D721Med (cell line): ENCODE results near the gene PPA2.
A peak's percentile ranks its signal among the peaks of the same experiment; 100 is the strongest.
"Not testable (repeated sequence)": the region's sequence is repeated elsewhere in the genome, so short reads cannot be mapped to it uniquely, and the experiment has no call there.

Source experiments
- DNase-seq: peaks from one replicate; pipeline ENCODE4 v3.0.0; 2011; ENCODE audit warnings: low spot score; ENCODE audit not compliant: insufficient read length
- FAIRE-seq: peaks from 2 replicates; lab custom pipeline; 2011; peaks lifted over from hg19 to GRCh38; lab: Jason Lieb, UNC
- CTCF ChIP-seq: IDR thresholded peaks from 2 replicates; pipeline ENCODE4 v1.5.1; 2012; ENCODE audit warnings: mild to moderate bottlenecking, control low read depth; ENCODE audit not compliant: insufficient read depth; ENCODE audit errors: missing control alignments

PPA2 gene

GRCh38 chr4:105471566-105472176 lies 2.2 kb downstream of the PPA2 start:
- FAIRE-seq (peak; percentile 63), DNase-seq (no peak)
- TF ChIP-seq CTCF: peak; percentile 77

- TF ChIP-seq CTCF: no peak
- no peak for FAIRE-seq
- no peak for DNase-seq
Observed at GRCh38 chr4:105470766-105471165, 3.1 kb downstream of the PPA2 start.

- DNase-seq: no peak
- FAIRE-seq: no peak
- no peak for TF ChIP-seq CTCF
Observed at GRCh38 chr4:105469736-105470135, 4.1 kb downstream of the PPA2 start.

- TF ChIP-seq CTCF: no peak
- DNase-seq: no peak
- FAIRE-seq: no peak
Observed at GRCh38 chr4:105466580-105466979, 7.3 kb downstream of the PPA2 start.

DNA sequence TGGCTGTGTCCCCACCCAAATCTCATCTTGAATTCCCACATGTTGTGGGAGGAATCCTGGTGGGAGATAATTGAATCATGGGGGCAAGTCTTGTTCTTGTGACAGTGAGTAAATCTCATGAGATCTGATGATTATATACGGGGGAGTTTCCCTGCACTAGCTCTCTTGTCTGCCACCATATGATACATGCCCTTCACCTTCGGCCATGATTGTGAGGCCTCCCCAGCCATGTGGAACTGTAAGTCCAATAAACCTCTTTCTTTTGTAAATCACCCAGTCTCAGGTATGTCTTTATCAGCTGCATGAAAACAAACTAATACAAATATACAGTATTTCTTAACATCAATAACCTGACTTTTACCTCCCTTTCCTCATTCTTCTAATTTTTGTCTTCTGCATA lies 9.3 kb downstream of the PPA2 start:
- not testable (repeated sequence) for DNase-seq, FAIRE-seq

DNA sequence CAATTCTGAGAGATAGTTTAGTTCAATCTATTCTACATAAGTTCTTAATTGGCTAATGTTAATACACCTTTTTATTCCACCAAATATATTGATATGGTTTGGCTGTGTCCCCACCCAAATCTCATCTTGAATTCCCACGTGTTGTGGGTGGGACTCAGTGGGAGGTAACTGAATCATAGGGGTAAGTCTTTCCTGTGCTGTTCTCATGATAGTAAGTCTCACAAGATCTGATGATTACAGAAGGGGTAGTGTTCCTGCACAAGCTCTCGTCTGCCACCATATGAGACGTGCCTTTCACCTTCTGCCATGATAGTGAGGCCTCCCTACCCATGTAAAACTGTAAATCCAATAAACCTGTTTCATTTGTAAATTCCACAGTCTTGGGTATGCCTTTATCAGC lies 11.3 kb downstream of the PPA2 start:
- FAIRE-seq (no peak), DNase-seq (no peak)
- TF ChIP-seq CTCF: no peak

DNA sequence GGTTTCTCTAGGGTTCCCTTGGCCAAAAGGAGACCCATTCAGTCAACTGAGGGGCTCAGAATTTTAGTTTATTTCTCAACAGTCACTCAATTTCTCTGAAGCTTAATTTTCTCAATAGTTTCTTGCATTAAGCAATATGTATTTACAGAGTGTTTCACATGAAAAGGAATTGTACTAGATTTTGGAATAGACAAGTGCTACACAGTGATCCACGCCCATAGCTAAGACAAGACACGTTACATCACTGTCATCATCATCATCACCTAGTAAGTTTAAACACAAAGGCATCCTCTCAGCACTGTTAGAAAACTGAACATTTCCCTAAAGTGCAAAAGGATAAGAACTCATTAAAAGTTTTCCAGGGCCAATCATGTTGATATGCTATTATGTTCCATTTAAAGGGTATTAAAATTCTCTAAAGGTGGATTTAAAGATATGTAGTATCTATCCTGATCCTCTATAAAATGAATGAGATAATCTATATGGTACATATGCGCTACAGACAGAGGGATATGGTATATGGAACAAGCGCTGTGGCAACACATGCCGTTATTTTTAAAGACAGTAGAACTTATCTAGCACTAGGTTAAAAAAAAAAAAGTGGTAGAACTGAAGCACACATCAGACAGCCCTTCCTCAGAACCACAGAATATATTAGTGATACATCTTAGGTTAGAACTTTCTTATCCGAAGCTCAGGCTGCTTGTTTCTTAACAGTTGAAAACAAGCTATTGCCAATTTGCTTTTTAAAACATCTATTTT lies 12.1 kb downstream of the PPA2 start:
- FAIRE-seq (no peak), DNase-seq (no peak)
- no peak for TF ChIP-seq CTCF
